Measurements from ENCODE around the gene CROCC2.
A peak's percentile ranks its signal among the peaks of the same experiment; 100 is the strongest.

Gene CROCC2

DNA sequence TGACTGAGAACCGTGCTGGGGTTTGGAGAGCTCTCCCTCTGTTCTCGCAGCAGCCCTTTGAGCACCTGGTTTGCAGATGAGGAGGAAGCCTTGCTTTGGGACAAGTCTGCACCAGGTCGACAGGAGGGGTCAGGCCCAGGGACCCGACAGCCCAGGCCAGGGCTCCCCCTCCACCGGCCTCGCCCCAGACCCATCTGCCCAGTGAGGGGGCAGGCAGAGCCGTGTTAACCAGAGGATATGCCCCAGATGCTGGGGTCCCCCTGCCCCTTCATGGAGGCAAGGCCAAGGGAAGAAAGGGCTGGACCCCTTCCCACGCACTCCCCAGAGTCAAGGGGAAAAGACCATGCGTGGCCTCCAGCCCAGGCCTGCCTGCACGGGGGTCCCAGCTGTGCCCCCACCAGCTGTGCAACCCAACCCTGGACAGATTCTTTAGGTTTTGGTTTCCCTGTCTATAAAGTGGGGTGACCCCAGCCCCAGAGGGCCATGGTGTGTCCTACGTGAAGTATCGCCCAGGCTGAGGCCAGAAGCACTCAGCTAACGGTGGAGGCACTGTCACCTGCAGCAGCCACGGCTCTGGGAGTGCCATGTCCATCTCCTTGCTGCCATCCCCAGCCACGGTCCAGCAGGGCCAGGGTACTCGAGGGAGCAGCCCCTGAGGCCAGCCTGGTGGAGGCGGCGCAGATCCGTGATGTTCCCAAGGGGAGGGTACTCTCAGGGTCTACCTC lies 87.5 kb downstream of the CROCC2 start:
- Histone ChIP-seq H3K27me3 (ENCODE audit: control insufficient read depth, insufficient read depth, low read length) (no peaks in the 10 kb centered on the region), H3K4me1 (peaks cover 36% of the 10 kb centered on the region), H3K9ac (no peak overlapping the region), H2AFZ (no peak overlapping the region), H3K36me3 (ENCODE audit: control insufficient read depth, insufficient read depth, low read length) (no peaks in the 10 kb centered on the region), H3K79me2 (no peaks in the 10 kb centered on the region), H3K9me3 (ENCODE audit: control insufficient read depth, low read length) (no peaks in the 10 kb centered on the region), H3K4me2 (ENCODE audit: low read length) (no peak overlapping the region), H3K4me3 (ENCODE audit: low read depth, low read length) (no peak overlapping the region), H3K27ac (no peak overlapping the region)
- TF ChIP-seq, protein P1, sequence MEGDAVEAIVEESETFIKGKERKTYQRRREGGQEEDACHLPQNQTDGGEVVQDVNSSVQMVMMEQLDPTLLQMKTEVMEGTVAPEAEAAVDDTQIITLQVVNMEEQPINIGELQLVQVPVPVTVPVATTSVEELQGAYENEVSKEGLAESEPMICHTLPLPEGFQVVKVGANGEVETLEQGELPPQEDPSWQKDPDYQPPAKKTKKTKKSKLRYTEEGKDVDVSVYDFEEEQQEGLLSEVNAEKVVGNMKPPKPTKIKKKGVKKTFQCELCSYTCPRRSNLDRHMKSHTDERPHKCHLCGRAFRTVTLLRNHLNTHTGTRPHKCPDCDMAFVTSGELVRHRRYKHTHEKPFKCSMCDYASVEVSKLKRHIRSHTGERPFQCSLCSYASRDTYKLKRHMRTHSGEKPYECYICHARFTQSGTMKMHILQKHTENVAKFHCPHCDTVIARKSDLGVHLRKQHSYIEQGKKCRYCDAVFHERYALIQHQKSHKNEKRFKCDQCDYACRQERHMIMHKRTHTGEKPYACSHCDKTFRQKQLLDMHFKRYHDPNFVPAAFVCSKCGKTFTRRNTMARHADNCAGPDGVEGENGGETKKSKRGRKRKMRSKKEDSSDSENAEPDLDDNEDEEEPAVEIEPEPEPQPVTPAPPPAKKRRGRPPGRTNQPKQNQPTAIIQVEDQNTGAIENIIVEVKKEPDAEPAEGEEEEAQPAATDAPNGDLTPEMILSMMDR (IDR thresholded peaks at IDR 0.05) = no peak

- H3K9me3 ChIP-seq (ENCODE audit: control insufficient read depth, low read length) = no peaks in the 10 kb centered on the region
- H3K27me3 ChIP-seq (ENCODE audit: control insufficient read depth, insufficient read depth, low read length) = no peaks in the 10 kb centered on the region
- H3K9ac ChIP-seq = no peak overlapping the region
- peaks cover 37% of the 10 kb centered on the region for H3K4me1 ChIP-seq
- H2AFZ ChIP-seq = peak overlapping the region; percentile 23
- no peak overlapping the region for H3K27ac ChIP-seq
- no peak overlapping the region for H3K4me2 ChIP-seq (ENCODE audit: low read length)
- no peak overlapping the region for H3K4me3 ChIP-seq (ENCODE audit: low read depth, low read length)
- H3K79me2 ChIP-seq = no peaks in the 10 kb centered on the region
- TF ChIP-seq, protein P1 (IDR thresholded peaks at IDR 0.05) = no peak
- no peaks in the 10 kb centered on the region for H3K36me3 ChIP-seq (ENCODE audit: control insufficient read depth, insufficient read depth, low read length)
These were observed 88.2 kb downstream of the CROCC2 start for GRCh38 chr2:240994171-240994896.

- H3K4me2 ChIP-seq (ENCODE audit: low read length) = no peak overlapping the region
- no peak overlapping the region for H3K9ac ChIP-seq
- H3K9me3 ChIP-seq (ENCODE audit: control insufficient read depth, low read length) = no peaks in the 10 kb centered on the region
- TF ChIP-seq, protein P1 (IDR thresholded peaks at IDR 0.05) = no peak
- peak overlapping the region; percentile 9 for H3K27ac ChIP-seq
- H3K27me3 ChIP-seq (ENCODE audit: control insufficient read depth, insufficient read depth, low read length) = no peaks in the 10 kb centered on the region
- no peak overlapping the region for H3K4me3 ChIP-seq (ENCODE audit: low read depth, low read length)
- H2AFZ ChIP-seq = peak overlapping the region; percentile 22
- no peaks in the 10 kb centered on the region for H3K36me3 ChIP-seq (ENCODE audit: control insufficient read depth, insufficient read depth, low read length)
- H3K4me1 ChIP-seq = peaks cover 42% of the 10 kb centered on the region
- no peaks in the 10 kb centered on the region for H3K79me2 ChIP-seq
These were observed 89.2 kb downstream of the CROCC2 start for GRCh38 chr2:240995041-240996021.

GRCh38 chr2:240996161-240996833 lies 90.2 kb downstream of the CROCC2 start:
- no peaks in the 10 kb centered on the region for H3K9me3 ChIP-seq (ENCODE audit: control insufficient read depth, low read length)
- no peaks in the 10 kb centered on the region for H3K79me2 ChIP-seq
- H3K27me3 ChIP-seq (ENCODE audit: control insufficient read depth, insufficient read depth, low read length) = no peaks in the 10 kb centered on the region
- H3K9ac ChIP-seq = no peak overlapping the region
- H3K36me3 ChIP-seq (ENCODE audit: control insufficient read depth, insufficient read depth, low read length) = no peaks in the 10 kb centered on the region
- H2AFZ ChIP-seq = no peak overlapping the region
- H3K4me1 ChIP-seq = peaks cover 42% of the 10 kb centered on the region
- H3K27ac ChIP-seq = no peak overlapping the region
- TF ChIP-seq, protein P1 (IDR thresholded peaks at IDR 0.05) = no peak
- H3K4me3 ChIP-seq (ENCODE audit: low read depth, low read length) = no peak overlapping the region
- H3K4me2 ChIP-seq (ENCODE audit: low read length) = no peak overlapping the region

All from parathyroid adenoma (tissue), 2 donors.